Mesothelial cell of epicardium (in vitro differentiated cells): ENCODE data around the gene CHAD. TPM values are rescaled to one million over a fixed set of nuclear protein-coding genes. Genes with fewer than 3 reads are reported as not detected.

ENCODE experiments used
- DNase-seq, 2 experiments: peaks; one replicate each; pipeline ENCODE4 v3.0.0; 2021; ENCODE audit warnings: low spot score in 2 of 2; ENCODE audit not compliant: unreplicated experiment in 2 of 2
- H3K27ac Mint-ChIP-seq: 2 replicates; pipeline ENCODE4 v1.8.0; 2021; ENCODE audit warnings: mixed read lengths
- H3K27me3 Mint-ChIP-seq: 2 replicates; pipeline ENCODE4 v1.8.0; 2021; ENCODE audit warnings: low read depth, mixed read lengths
- H3K36me3 Mint-ChIP-seq: 2 replicates; pipeline ENCODE4 v1.8.0; 2021; ENCODE audit warnings: mixed read lengths
- H3K4me1 Mint-ChIP-seq: 2 replicates; pipeline ENCODE4 v1.8.0; 2021; ENCODE audit warnings: mixed read lengths
- H3K4me3 Mint-ChIP-seq: 2 replicates; pipeline ENCODE4 v1.8.0; 2021; ENCODE audit warnings: mild to moderate bottlenecking, moderate library complexity, mixed read lengths
- H3K9me3 Mint-ChIP-seq: 2 replicates; pipeline ENCODE4 v1.8.0; 2021; ENCODE audit warnings: mixed read lengths
- total RNA-seq: library from RNA; stranded (reverse); gene quantifications from 3 replicates; pipeline ENCODE4 v1.2.1, GENCODE V29; 2021
- TF ChIP-seq, protein P1 (sequence below): fragments of 200-600 bp; sonication (generic); IDR thresholded peaks from one replicate; pipeline ENCODE4 v1.5.0; 2021; ENCODE audit warnings: antibody characterized with exemption; ENCODE audit not compliant: unreplicated experiment

Gene CHAD, protein sequence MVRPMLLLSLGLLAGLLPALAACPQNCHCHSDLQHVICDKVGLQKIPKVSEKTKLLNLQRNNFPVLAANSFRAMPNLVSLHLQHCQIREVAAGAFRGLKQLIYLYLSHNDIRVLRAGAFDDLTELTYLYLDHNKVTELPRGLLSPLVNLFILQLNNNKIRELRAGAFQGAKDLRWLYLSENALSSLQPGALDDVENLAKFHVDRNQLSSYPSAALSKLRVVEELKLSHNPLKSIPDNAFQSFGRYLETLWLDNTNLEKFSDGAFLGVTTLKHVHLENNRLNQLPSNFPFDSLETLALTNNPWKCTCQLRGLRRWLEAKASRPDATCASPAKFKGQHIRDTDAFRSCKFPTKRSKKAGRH
- not detected in 3 replicates for total RNA-seq

DNA sequence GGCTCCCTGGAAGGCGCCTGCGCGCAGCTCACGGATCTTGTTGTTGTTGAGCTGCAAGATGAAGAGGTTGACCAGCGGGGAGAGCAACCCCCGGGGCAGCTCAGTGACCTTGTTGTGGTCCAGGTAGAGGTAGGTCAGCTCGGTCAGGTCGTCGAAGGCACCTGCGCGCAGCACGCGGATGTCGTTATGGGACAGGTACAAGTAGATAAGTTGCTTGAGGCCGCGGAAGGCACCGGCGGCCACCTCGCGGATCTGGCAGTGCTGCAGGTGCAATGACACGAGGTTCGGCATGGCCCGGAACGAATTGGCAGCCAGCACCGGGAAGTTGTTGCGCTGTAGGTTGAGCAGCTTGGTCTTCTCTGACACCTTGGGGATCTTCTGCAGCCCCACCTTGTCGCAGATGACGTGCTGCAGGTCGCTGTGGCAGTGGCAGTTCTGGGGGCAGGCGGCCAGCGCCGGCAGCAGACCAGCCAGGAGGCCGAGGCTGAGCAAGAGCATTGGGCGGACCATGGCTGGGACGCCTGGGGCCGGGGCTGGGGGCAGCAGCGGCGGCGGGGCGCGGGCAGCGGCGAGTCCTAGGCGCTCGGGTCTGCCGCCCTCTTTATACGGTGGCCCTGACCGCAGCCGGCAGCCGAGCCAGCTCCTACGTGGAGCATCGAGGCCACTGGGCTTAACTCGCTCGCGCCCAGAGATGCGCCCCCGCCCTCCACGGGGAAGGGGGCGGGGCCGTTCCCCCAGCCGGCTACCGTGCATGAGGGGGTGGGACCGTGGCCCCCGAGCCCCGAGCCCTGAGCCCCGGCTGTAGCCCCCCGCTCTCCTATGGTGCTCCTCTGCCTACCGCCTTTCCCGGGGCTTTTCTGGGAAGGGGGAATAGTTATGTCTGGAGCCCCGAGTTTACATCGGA lies at the start of gene CHAD:
Gene CHAD, minus strand, starts transcription at position 577 of the 904 bp plus-strand sequence. Its CDS starts 67 bp downstream, at position 510.
- no peak within 1 kb of the TSS for H3K27ac Mint-ChIP-seq
- H3K4me1 Mint-ChIP-seq, result no peaks in the 10 kb centered on the region
- no peaks in the 10 kb centered on the region for H3K9me3 Mint-ChIP-seq
- TF ChIP-seq, protein P1, sequence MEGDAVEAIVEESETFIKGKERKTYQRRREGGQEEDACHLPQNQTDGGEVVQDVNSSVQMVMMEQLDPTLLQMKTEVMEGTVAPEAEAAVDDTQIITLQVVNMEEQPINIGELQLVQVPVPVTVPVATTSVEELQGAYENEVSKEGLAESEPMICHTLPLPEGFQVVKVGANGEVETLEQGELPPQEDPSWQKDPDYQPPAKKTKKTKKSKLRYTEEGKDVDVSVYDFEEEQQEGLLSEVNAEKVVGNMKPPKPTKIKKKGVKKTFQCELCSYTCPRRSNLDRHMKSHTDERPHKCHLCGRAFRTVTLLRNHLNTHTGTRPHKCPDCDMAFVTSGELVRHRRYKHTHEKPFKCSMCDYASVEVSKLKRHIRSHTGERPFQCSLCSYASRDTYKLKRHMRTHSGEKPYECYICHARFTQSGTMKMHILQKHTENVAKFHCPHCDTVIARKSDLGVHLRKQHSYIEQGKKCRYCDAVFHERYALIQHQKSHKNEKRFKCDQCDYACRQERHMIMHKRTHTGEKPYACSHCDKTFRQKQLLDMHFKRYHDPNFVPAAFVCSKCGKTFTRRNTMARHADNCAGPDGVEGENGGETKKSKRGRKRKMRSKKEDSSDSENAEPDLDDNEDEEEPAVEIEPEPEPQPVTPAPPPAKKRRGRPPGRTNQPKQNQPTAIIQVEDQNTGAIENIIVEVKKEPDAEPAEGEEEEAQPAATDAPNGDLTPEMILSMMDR, result no peak
- DNase-seq, result no peak
- H3K27me3 Mint-ChIP-seq, result peaks cover 20% of the 10 kb centered on the region
- peaks cover 20% of the 10 kb centered on the region for H3K36me3 Mint-ChIP-seq
- H3K4me3 Mint-ChIP-seq, result peak within 1 kb of the TSS; percentile 45

DNA sequence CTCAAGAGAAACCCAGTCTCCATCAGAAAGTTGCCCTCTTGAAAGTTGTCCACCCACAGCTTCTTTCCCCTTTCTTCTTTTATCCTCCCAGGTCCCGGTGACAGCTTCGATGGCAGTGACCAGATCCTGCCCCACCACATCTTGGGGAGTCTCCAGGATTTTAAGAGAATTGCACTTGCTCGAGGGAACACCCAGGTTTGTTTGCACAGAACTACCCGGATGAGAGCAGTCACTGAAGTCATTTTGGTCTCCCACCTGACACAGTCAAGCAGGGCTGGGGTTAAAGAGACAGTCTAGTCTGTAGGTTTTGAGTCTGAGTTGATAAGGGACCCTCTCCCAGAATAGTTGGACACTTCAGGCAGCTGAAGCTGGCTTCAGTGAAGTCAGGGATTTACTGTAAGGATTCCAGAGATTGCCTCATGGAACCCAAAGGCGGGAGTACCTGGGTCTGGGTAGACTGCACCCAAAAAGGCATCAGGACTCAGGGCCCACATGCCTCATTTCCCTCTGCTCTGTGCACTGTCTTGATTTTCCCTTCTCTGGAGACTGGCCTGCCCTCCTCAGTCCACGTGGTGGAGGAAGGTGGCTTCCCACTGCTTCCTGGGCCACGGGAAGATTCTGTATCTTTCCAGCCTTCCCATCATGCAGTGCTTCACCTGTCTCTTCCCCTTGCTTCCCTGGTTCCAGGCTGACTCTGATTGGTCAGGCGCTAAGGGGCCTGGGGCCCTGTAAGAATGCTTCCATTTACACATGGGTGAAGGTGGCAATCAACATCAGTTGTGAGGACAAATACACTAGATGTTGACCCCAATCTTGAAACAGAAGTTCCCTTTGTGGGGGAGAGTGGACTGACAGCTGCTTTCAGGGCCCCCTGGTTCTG lies 49.1 kb upstream of the CHAD start:
- Mint-ChIP-seq H3K4me3 (no peak overlapping the region), H3K27me3 (peaks cover 1% of the 10 kb centered on the region), H3K27ac (no peak overlapping the region), H3K4me1 (peaks cover 11% of the 10 kb centered on the region), H3K36me3 (no peaks in the 10 kb centered on the region), H3K9me3 (no peaks in the 10 kb centered on the region)
- TF ChIP-seq, protein P1, result no peak
- no peak for DNase-seq

DNA sequence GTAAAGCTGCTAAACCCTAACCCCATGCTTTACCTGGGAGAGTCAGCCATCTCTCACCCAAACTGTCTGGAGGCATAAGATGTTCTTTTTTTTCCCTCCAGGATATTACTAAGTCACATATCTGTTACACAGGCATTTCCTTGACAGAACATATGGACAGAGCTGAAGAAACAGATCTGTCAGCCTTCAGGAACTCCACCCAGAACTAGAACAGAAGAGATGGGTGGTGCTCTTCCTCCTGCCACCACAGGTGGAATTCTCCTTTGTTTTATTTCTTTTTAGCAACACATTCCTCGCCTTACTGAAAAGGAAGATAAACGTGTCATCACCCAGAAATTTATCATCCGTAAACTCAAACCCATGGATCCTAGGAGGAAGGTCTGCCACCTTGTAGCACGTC lies 48.3 kb upstream of the CHAD start:
- Mint-ChIP-seq H3K36me3 (no peaks in the 10 kb centered on the region), H3K27me3 (peaks cover 1% of the 10 kb centered on the region), H3K9me3 (no peaks in the 10 kb centered on the region), H3K4me1 (peaks cover 11% of the 10 kb centered on the region), H3K4me3 (no peak overlapping the region), H3K27ac (no peak overlapping the region)
- TF ChIP-seq, protein P1, result no peak
- no peak for DNase-seq

DNA sequence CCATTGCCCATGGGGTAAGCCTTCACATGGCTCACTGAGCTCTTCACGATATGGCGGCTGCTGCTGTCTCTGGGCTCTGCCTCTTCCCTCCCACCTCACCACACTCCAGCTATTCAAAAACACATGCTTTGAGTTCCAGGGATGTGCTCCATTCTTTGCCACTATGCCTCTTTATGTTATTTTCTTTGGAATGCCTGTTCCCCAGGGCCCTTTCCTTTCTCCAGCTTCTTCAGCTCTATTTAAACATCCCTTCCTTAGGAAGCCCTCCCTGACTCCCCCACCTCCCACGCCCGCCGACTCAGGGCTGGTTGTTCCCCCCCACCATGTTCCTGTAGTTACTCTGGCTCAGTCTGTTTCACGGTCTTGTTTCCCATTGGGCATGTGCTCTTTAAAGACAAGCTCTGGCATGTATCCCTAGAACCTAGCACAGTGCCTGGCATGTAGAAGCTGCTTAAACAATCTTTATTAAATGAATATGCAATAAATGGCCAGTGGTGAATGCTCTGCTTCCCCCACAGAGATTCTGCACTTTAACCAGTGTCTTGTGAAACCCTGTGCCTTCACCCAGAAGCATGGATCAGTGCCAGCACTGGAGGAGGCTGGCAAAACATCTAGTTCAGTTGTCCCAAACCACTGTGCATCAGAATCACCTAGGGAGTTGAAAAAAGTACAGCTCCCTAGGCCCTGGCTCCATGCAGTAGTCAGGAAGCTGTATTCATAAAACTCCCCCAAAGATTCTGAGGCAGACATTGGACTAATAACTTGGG lies 46.4 kb upstream of the CHAD start:
- TF ChIP-seq, protein P1, result no peak
- peaks cover 25% of the 10 kb centered on the region for H3K4me1 Mint-ChIP-seq
- no peaks in the 10 kb centered on the region for H3K9me3 Mint-ChIP-seq
- H3K4me3 Mint-ChIP-seq, result no peak overlapping the region
- no peak for DNase-seq
- peaks cover 1% of the 10 kb centered on the region for H3K27me3 Mint-ChIP-seq
- H3K36me3 Mint-ChIP-seq, result no peaks in the 10 kb centered on the region
- no peak overlapping the region for H3K27ac Mint-ChIP-seq
